Rectal smooth muscle tissue (tissue), 1 donor: ENCODE data around the gene ADGRE2.
"Not testable (repeated sequence)": the region's sequence is repeated elsewhere in the genome, so short reads cannot be mapped to it uniquely, and the experiment has no call there.

Experiments
- H3K27ac ChIP-seq: one replicate; pipeline ENCODE4 v1.7.0; 2013; ENCODE audit warnings: low read depth, low read length, inconsistent platforms
- H3K27me3 ChIP-seq: one replicate; pipeline ENCODE4 v1.7.0; 2013; ENCODE audit warnings: low read length; ENCODE audit not compliant: control insufficient read depth, insufficient read depth
- H3K36me3 ChIP-seq: one replicate; pipeline ENCODE4 v1.7.0; 2013; ENCODE audit warnings: low read length; ENCODE audit not compliant: control insufficient read depth, insufficient read depth
- H3K4me1 ChIP-seq: one replicate; pipeline ENCODE4 v1.7.0; 2013; ENCODE audit warnings: low read length; ENCODE audit not compliant: control insufficient read depth, insufficient read depth
- H3K4me3 ChIP-seq: one replicate; pipeline ENCODE4 v1.7.0; 2013; ENCODE audit warnings: low read length
- H3K9ac ChIP-seq: one replicate; pipeline ENCODE4 v1.7.0; 2013; ENCODE audit warnings: low read length

ADGRE2 gene

GRCh38 chr19:14774373-14774772, 4.0 kb downstream of the ADGRE2 start:
- Histone ChIP-seq H3K4me3 (no peak overlapping the region), H3K36me3 (no peaks in the 10 kb centered on the region), H3K27me3 (no peaks in the 10 kb centered on the region), H3K27ac (no peak overlapping the region), H3K4me1 (no peaks in the 10 kb centered on the region), H3K9ac (no peak overlapping the region)

- not testable (repeated sequence) for H3K9ac ChIP-seq, H3K4me1 ChIP-seq, H3K36me3 ChIP-seq, H3K27ac ChIP-seq, H3K4me3 ChIP-seq, H3K27me3 ChIP-seq
Observed at GRCh38 chr19:14773722-14774121, 4.6 kb downstream of the ADGRE2 start.

- Histone ChIP-seq H3K4me3 (no peak overlapping the region), H3K36me3 (no peaks in the 10 kb centered on the region), H3K9ac (no peak overlapping the region), H3K27ac (no peak overlapping the region), H3K27me3 (no peaks in the 10 kb centered on the region), H3K4me1 (no peaks in the 10 kb centered on the region)
Observed at GRCh38 chr19:14772995-14773394, 5.4 kb downstream of the ADGRE2 start.

GRCh38 chr19:14772467-14772866, 5.9 kb downstream of the ADGRE2 start:
- Histone ChIP-seq H3K9ac (no peak overlapping the region), H3K27me3 (no peaks in the 10 kb centered on the region), H3K4me1 (no peaks in the 10 kb centered on the region), H3K36me3 (no peaks in the 10 kb centered on the region), H3K4me3 (no peak overlapping the region), H3K27ac (no peak overlapping the region)

- Histone ChIP-seq H3K27ac (no peak overlapping the region), H3K36me3 (no peaks in the 10 kb centered on the region), H3K4me3 (no peak overlapping the region), H3K9ac (no peak overlapping the region), H3K4me1 (no peaks in the 10 kb centered on the region), H3K27me3 (no peaks in the 10 kb centered on the region)
Observed at GRCh38 chr19:14770944-14771839, 7.2 kb downstream of the ADGRE2 start.

GRCh38 chr19:14770136-14770535, 8.2 kb downstream of the ADGRE2 start:
- H3K4me1 ChIP-seq: no peaks in the 10 kb centered on the region
- no peak overlapping the region for H3K27ac ChIP-seq
- H3K9ac ChIP-seq: no peak overlapping the region
- no peaks in the 10 kb centered on the region for H3K27me3 ChIP-seq
- no peak overlapping the region for H3K4me3 ChIP-seq
- H3K36me3 ChIP-seq: no peaks in the 10 kb centered on the region

- H3K4me1 ChIP-seq: no peaks in the 10 kb centered on the region
- H3K4me3 ChIP-seq: no peak overlapping the region
- H3K27ac ChIP-seq: no peak overlapping the region
- no peaks in the 10 kb centered on the region for H3K27me3 ChIP-seq
- H3K9ac ChIP-seq: no peak overlapping the region
- H3K36me3 ChIP-seq: no peaks in the 10 kb centered on the region
Observed at GRCh38 chr19:14769201-14769600, 9.2 kb downstream of the ADGRE2 start.

GRCh38 chr19:14768001-14768400, 10.4 kb downstream of the ADGRE2 start:
- Histone ChIP-seq H3K36me3 (no peaks in the 10 kb centered on the region), H3K4me3 (no peak overlapping the region), H3K9ac (no peak overlapping the region), H3K4me1 (no peaks in the 10 kb centered on the region), H3K27me3 (no peaks in the 10 kb centered on the region), H3K27ac (no peak overlapping the region)

GRCh38 chr19:14767466-14767971, 10.8 kb downstream of the ADGRE2 start:
- H3K4me3 ChIP-seq: no peak overlapping the region
- no peaks in the 10 kb centered on the region for H3K27me3 ChIP-seq
- H3K36me3 ChIP-seq: no peaks in the 10 kb centered on the region
- H3K4me1 ChIP-seq: no peaks in the 10 kb centered on the region
- H3K9ac ChIP-seq: no peak overlapping the region
- no peak overlapping the region for H3K27ac ChIP-seq

- not testable (repeated sequence) for H3K9ac ChIP-seq, H3K27ac ChIP-seq, H3K4me3 ChIP-seq, H3K4me1 ChIP-seq, H3K36me3 ChIP-seq, H3K27me3 ChIP-seq
Observed at GRCh38 chr19:14765841-14766240, 12.5 kb downstream of the ADGRE2 start.

GRCh38 chr19:14765403-14765802, 13.0 kb downstream of the ADGRE2 start:
- H3K9ac ChIP-seq, H3K27me3 ChIP-seq, H3K4me1 ChIP-seq, H3K36me3 ChIP-seq, H3K27ac ChIP-seq, H3K4me3 ChIP-seq: not testable (repeated sequence)

GRCh38 chr19:14764401-14764800, 14.0 kb downstream of the ADGRE2 start:
- Histone ChIP-seq H3K27me3 (no peaks in the 10 kb centered on the region), H3K9ac (no peak overlapping the region), H3K4me3 (no peak overlapping the region)

More at GRCh38 chr19:14764401-14764800, 14.0 kb downstream of the ADGRE2 start:
- Histone ChIP-seq H3K4me1 (no peaks in the 10 kb centered on the region), H3K36me3 (no peaks in the 10 kb centered on the region), H3K27ac (no peak overlapping the region)
